ENCODE measurements around the gene CDC42SE2. TPM values are rescaled to one million over a fixed set of nuclear protein-coding genes. Genes with fewer than 3 reads are reported as not detected.

The CDC42SE2 gene
- total and polyA plus RNA-seq, 2 experiments from 2014 or later = 24.2 to 36.2 TPM

- Histone ChIP-seq H4K20me1 (replicated peaks; ENCODE audit: insufficient read depth) (no peaks in the 10 kb centered on the region; the same call in none of the 2 replicates), H3K4me3 (no peak overlapping the region), H3F3A (replicated peaks; ENCODE audit: low read depth) (no peaks in the 10 kb centered on the region), H3K9me2 (ENCODE audit: insufficient read depth) (no peaks in the 10 kb centered on the region), H2AFZ (no peak overlapping the region), H3K4me1 (ENCODE audit: insufficient read depth) (no peaks in the 10 kb centered on the region), H3K27me3 (ENCODE audit: insufficient read depth) (no peaks in the 10 kb centered on the region), H3K4me2 (no peak overlapping the region), H3K36me3 (ENCODE audit: insufficient read depth) (no peaks in the 10 kb centered on the region), H3K27ac (ENCODE audit: low read depth) (no peak overlapping the region), H3K79me2 (replicated peaks; ENCODE audit: insufficient read depth) (peaks cover 9% of the 10 kb centered on the region; the same call in 1 of the 2 replicates)
- DNase-seq (ENCODE audit: low spot score) (no peak), ATAC-seq (no peak)
- H3K27ac Mint-ChIP-seq = no peak overlapping the region
- H3K9me3 Mint-ChIP-seq = no peaks in the 10 kb centered on the region; the same call in 2 of the 3 replicates
- no peak overlapping the region for H3K4me3 Mint-ChIP-seq
- TF ChIP-seq ZNF462 (CRISPR knock-in tag; IDR thresholded peaks at IDR 0.05) = no peak
- TF ChIP-seq CREB1 (CRISPR knock-in tag; IDR thresholded peaks at IDR 0.05; ENCODE audit: low read depth) = no peak
- no peak for TF ChIP-seq CTCF (conservative IDR thresholded peaks at IDR 0.05; ENCODE audit: low read depth in 2 of 2)
- TF ChIP-seq JUNB (IDR thresholded peaks at IDR 0.05; ENCODE audit: unreplicated experiment) = no peak
- TF ChIP-seq ZNF331 (CRISPR knock-in tag; IDR thresholded peaks at IDR 0.05; ENCODE audit: low read depth) = no peak
- no peak for TF ChIP-seq REST (IDR thresholded peaks at IDR 0.05; ENCODE audit: unreplicated experiment)
- TF ChIP-seq STAT1 (IDR thresholded peaks at IDR 0.05; ENCODE audit: unreplicated experiment) = no peak
- TF ChIP-seq NANOG (IDR thresholded peaks at IDR 0.05; ENCODE audit: borderline replicate concordance) = no peak
- no peak for TF ChIP-seq EZH2phosphoT487 (IDR thresholded peaks at IDR 0.05; ENCODE audit: unreplicated experiment)
- TF ChIP-seq ETS1 (IDR thresholded peaks at IDR 0.05) = no peak
- no peak for TF ChIP-seq POLR2AphosphoS5 (IDR thresholded peaks at IDR 0.05; ENCODE audit: low read depth)
- no peak for TF ChIP-seq EZH2 (IDR thresholded peaks at IDR 0.05; ENCODE audit: low read depth, unreplicated experiment)
- no peak for TF ChIP-seq ZNF114 (CRISPR knock-in tag; IDR thresholded peaks at IDR 0.05)
- H3K27me3 Mint-ChIP-seq (ENCODE audit: insufficient read depth, low read depth, poor library complexity) = no peaks in the 10 kb centered on the region
- no peaks in the 10 kb centered on the region for H3K4me1 Mint-ChIP-seq
- peaks cover 3% of the 10 kb centered on the region; the same call in 1 of the 3 replicates for H3K36me3 Mint-ChIP-seq (ENCODE audit: low read depth)
These were observed 103.5 kb downstream of the CDC42SE2 start for GRCh38 chr5:131367219-131367860.
